ENCODE measurements around the gene CARD14.

DNA sequence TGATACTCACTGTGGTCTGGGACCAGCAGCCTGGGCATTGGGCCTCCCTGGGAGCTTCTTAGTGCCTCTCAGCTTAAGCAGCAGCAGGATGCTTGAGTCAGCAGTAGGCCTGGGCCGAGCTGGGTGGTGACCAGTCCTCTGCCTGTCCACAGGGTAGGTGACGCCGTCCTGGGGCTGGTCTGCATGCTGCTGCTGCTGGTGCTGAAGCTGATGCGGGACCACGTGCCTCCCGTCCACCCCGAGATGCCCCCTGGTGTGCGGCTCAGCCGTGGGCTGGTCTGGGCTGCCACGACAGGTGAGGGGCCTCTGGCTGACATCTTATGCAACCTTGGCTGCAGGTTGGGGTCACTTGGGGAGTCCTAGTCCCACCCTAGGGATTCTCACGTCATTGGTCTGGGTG lies 57.8 kb downstream of the CARD14 start:
- TF ChIP-seq, protein P1, sequence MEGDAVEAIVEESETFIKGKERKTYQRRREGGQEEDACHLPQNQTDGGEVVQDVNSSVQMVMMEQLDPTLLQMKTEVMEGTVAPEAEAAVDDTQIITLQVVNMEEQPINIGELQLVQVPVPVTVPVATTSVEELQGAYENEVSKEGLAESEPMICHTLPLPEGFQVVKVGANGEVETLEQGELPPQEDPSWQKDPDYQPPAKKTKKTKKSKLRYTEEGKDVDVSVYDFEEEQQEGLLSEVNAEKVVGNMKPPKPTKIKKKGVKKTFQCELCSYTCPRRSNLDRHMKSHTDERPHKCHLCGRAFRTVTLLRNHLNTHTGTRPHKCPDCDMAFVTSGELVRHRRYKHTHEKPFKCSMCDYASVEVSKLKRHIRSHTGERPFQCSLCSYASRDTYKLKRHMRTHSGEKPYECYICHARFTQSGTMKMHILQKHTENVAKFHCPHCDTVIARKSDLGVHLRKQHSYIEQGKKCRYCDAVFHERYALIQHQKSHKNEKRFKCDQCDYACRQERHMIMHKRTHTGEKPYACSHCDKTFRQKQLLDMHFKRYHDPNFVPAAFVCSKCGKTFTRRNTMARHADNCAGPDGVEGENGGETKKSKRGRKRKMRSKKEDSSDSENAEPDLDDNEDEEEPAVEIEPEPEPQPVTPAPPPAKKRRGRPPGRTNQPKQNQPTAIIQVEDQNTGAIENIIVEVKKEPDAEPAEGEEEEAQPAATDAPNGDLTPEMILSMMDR (conservative IDR thresholded peaks at IDR 0.05; ENCODE audit: low read length) = no peak
- no peak for TF ChIP-seq EZH2phosphoT487 (IDR thresholded peaks at IDR 0.05; ENCODE audit: borderline replicate concordance)
